H9 (cell line): Measurements from ENCODE around the gene CHAF1A. TPM values are rescaled to one million over a fixed set of nuclear protein-coding genes. Genes with fewer than 3 reads are reported as not detected.

Experiments used
- DNase-seq: peaks from one replicate; pipeline ENCODE4 v3.0.0-alpha.2; 2017
- H2AFZ ChIP-seq: one replicate; pipeline ENCODE4 v1.6.1; 2013; ENCODE audit warnings: mild to moderate bottlenecking, low read length, control low read depth, moderate library complexity
- H2AK5ac ChIP-seq: 2 replicates; pipeline ENCODE4 v1.6.1; 2013; ENCODE audit warnings: low read length, control low read depth, mixed read lengths; ENCODE audit not compliant: insufficient read length
- H2BK120ac ChIP-seq: one replicate; pipeline ENCODE4 v1.6.1; 2013; ENCODE audit warnings: low read depth, mild to moderate bottlenecking, low read length, control low read depth, inconsistent platforms; ENCODE audit not compliant: poor library complexity, severe bottlenecking
- H2BK12ac ChIP-seq: 2 replicates; pipeline ENCODE4 v1.6.1; 2013; ENCODE audit warnings: low read length, control low read depth, mixed read lengths, low read depth; ENCODE audit not compliant: insufficient read length
- H2BK15ac ChIP-seq: 2 replicates; pipeline ENCODE4 v1.6.1; 2013; ENCODE audit warnings: low read depth, low read length, control low read depth
- H2BK20ac ChIP-seq: one replicate; pipeline ENCODE4 v1.6.1; 2013; ENCODE audit warnings: low read depth, mild to moderate bottlenecking, low read length, control low read depth, inconsistent platforms; ENCODE audit not compliant: poor library complexity, severe bottlenecking
- H2BK5ac ChIP-seq: 2 replicates; pipeline ENCODE4 v1.6.1; 2013; ENCODE audit warnings: low read length, control low read depth, mixed read lengths; ENCODE audit not compliant: insufficient read length
- H3K14ac ChIP-seq: 2 replicates; pipeline ENCODE4 v1.6.1; 2013; ENCODE audit warnings: low read length, control low read depth; ENCODE audit not compliant: insufficient read depth
- H3K18ac ChIP-seq: 2 replicates; pipeline ENCODE4 v1.6.1; 2013; ENCODE audit warnings: low read depth, mild to moderate bottlenecking, mixed read lengths, low read length, control low read depth; ENCODE audit not compliant: insufficient read length
- H3K23ac ChIP-seq: 2 replicates; pipeline ENCODE4 v1.6.1; 2013; ENCODE audit warnings: low read length, control low read depth, mixed read lengths, low read depth; ENCODE audit not compliant: insufficient read length
- H3K23me2 ChIP-seq: 2 replicates; pipeline ENCODE4 v1.6.1; 2013; ENCODE audit warnings: low read depth, mild to moderate bottlenecking, mixed read lengths, low read length, control low read depth; ENCODE audit not compliant: insufficient read length, poor library complexity, severe bottlenecking
- H3K27ac ChIP-seq: 2 replicates; pipeline ENCODE4 v1.5.1; 2013; ENCODE audit warnings: low read length, control low read depth, mixed read lengths, low read depth; ENCODE audit not compliant: insufficient read length
- H3K27me3 ChIP-seq: 2 replicates; pipeline ENCODE4 v1.6.1; 2013; ENCODE audit warnings: low read length, control low read depth, inconsistent platforms; ENCODE audit not compliant: insufficient read depth
- H3K4ac ChIP-seq: 2 replicates; pipeline ENCODE4 v1.6.1; 2013; ENCODE audit warnings: low read depth, mild to moderate bottlenecking, control low read depth, inconsistent platforms, low read length, moderate library complexity
- H3K4me1 ChIP-seq: 2 replicates; pipeline ENCODE4 v1.6.1; 2013; ENCODE audit warnings: low read length, control low read depth, inconsistent platforms; ENCODE audit not compliant: insufficient read depth
- H3K4me2 ChIP-seq: 2 replicates; pipeline ENCODE4 v1.6.1; 2013; ENCODE audit warnings: low read length, control low read depth, mixed read lengths; ENCODE audit not compliant: insufficient read length, insufficient read depth
- H3K56ac ChIP-seq: 2 replicates; pipeline ENCODE4 v1.6.1; 2013; ENCODE audit warnings: low read depth, mild to moderate bottlenecking, mixed read lengths, low read length, control low read depth; ENCODE audit not compliant: insufficient read length
- H3K79me1 ChIP-seq: 2 replicates; pipeline ENCODE4 v1.6.1; 2013; ENCODE audit warnings: low read depth, mild to moderate bottlenecking, moderate library complexity, low read length, control low read depth, inconsistent platforms; ENCODE audit not compliant: insufficient read depth, poor library complexity, severe bottlenecking
- H3K79me2 ChIP-seq: 2 replicates; pipeline ENCODE4 v1.6.1; 2013; ENCODE audit warnings: low read length, control low read depth, inconsistent platforms; ENCODE audit not compliant: insufficient read depth
- H3K9ac ChIP-seq: 2 replicates; pipeline ENCODE4 v1.6.1; 2013; ENCODE audit warnings: low read length, control low read depth, mixed read lengths; ENCODE audit not compliant: insufficient read length; ENCODE audit errors: extremely low read depth
- H3K9me3 ChIP-seq: one replicate; pipeline ENCODE4 v1.6.1; 2013; ENCODE audit warnings: low read depth, low read length, inconsistent platforms; ENCODE audit not compliant: control insufficient read depth
- H3T11ph ChIP-seq: one replicate; pipeline ENCODE4 v1.6.1; 2013; ENCODE audit warnings: mild to moderate bottlenecking, low read length, control low read depth, inconsistent platforms
- H4K20me1 ChIP-seq: one replicate; pipeline ENCODE4 v1.6.1; 2013; ENCODE audit not compliant: control insufficient read depth, insufficient read length, insufficient read depth
- H4K5ac ChIP-seq: 2 replicates; pipeline ENCODE4 v1.6.1; 2013; ENCODE audit warnings: low read depth, mild to moderate bottlenecking, mixed read lengths, low read length, control low read depth; ENCODE audit not compliant: insufficient read length
- H4K8ac ChIP-seq: replicated peaks from 2 replicates; pipeline ENCODE4 v1.6.1; 2013; ENCODE audit warnings: low read length, control low read depth, mixed read lengths, low read depth; ENCODE audit not compliant: insufficient read length
- H4K91ac ChIP-seq: 2 replicates; pipeline ENCODE4 v1.6.1; 2013; ENCODE audit warnings: low read depth, mild to moderate bottlenecking, moderate library complexity, mixed read lengths, low read length, control low read depth; ENCODE audit not compliant: insufficient read length
- H3K27ac Mint-ChIP-seq, 3 experiments: 2 replicates in 2 of 3; 3 replicates in 1 of 3; pipeline ENCODE4 v1.8.0; 2020 to 2021; ENCODE audit warnings: mixed read lengths in 3 of 3, mild to moderate bottlenecking in 1 of 3, moderate library complexity in 1 of 3
- H3K27me3 Mint-ChIP-seq: 2 replicates; pipeline ENCODE4 v1.8.0; 2021; ENCODE audit warnings: low read depth, mild to moderate bottlenecking, moderate library complexity, mixed read lengths
- H3K36me3 Mint-ChIP-seq, 3 experiments: 2 replicates in 2 of 3; 3 replicates in 1 of 3; pipeline ENCODE4 v1.8.0; 2020 to 2021; ENCODE audit warnings: low read depth in 3 of 3, mixed read lengths in 3 of 3; ENCODE audit not compliant: insufficient read depth in 1 of 3
- H3K4me1 Mint-ChIP-seq, 2 experiments: 2 replicates each; pipeline ENCODE4 v1.8.0; 2020; ENCODE audit warnings: mixed read lengths in 2 of 2
- H3K4me3 Mint-ChIP-seq, 2 experiments: 2 replicates in 1 of 2; 3 replicates in 1 of 2; pipeline ENCODE4 v1.8.0; 2020 to 2021; ENCODE audit warnings: mild to moderate bottlenecking in 2 of 2, mixed read lengths in 2 of 2, moderate library complexity in 1 of 2
- H3K9me3 Mint-ChIP-seq, 2 experiments: 2 replicates in 1 of 2; 3 replicates in 1 of 2; pipeline ENCODE4 v1.8.0; 2020; ENCODE audit warnings: mild to moderate bottlenecking in 2 of 2, mixed read lengths in 2 of 2, moderate library complexity in 1 of 2
- WGBS: extraction: QIAGEN DNeasy Blood & Tissue Kit; methylation state at CpG from one replicate; pipeline ENCODE4 v1.1.7; 2013; ENCODE audit warnings: missing lambda C conversion rate, low lambda C conversion rate, mixed read lengths; ENCODE audit not compliant: insufficient read length; ENCODE audit errors: extremely low coverage; 5-methylcytosine and 5-hydroxymethylcytosine counted together
- total RNA-seq: library from RNA; stranded (reverse); gene quantifications from 2 replicates; pipeline ENCODE4 v1.2.1, GENCODE V29; 2021
- TF ChIP-seq, protein P1 (sequence below): fragments of 200-600 bp; sonication (generic); conservative IDR thresholded peaks from 3 replicates; pipeline ENCODE4 v1.8.0; 2021; ENCODE audit warnings: antibody characterized with exemption, mild to moderate bottlenecking

CHAF1A gene
- total RNA-seq, 1 experiment from 2014 or later: 143 TPM

GRCh38 chr19:4401769-4402170 lies 670 bp upstream of the CHAF1A start:
- H2AK5ac ChIP-seq: no peak overlapping the region
- peaks cover 9% of the 10 kb centered on the region for H3K23me2 ChIP-seq
- peaks cover 46% of the 10 kb centered on the region for H3K79me2 ChIP-seq
- H2BK12ac ChIP-seq: no peak overlapping the region
- H2BK15ac ChIP-seq: no peak overlapping the region
- WGBS: no CpG with 5 or more reads among the region's 8 CpGs
- H2BK5ac ChIP-seq: no peak overlapping the region
- H3K4me1 ChIP-seq: peaks cover 6% of the 10 kb centered on the region; the same call in 1 of the 2 replicates
- H3K9ac ChIP-seq: peak overlapping the region; percentile 10
- H3K27ac ChIP-seq: no peak overlapping the region
- TF ChIP-seq, protein P1, sequence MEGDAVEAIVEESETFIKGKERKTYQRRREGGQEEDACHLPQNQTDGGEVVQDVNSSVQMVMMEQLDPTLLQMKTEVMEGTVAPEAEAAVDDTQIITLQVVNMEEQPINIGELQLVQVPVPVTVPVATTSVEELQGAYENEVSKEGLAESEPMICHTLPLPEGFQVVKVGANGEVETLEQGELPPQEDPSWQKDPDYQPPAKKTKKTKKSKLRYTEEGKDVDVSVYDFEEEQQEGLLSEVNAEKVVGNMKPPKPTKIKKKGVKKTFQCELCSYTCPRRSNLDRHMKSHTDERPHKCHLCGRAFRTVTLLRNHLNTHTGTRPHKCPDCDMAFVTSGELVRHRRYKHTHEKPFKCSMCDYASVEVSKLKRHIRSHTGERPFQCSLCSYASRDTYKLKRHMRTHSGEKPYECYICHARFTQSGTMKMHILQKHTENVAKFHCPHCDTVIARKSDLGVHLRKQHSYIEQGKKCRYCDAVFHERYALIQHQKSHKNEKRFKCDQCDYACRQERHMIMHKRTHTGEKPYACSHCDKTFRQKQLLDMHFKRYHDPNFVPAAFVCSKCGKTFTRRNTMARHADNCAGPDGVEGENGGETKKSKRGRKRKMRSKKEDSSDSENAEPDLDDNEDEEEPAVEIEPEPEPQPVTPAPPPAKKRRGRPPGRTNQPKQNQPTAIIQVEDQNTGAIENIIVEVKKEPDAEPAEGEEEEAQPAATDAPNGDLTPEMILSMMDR: no peak
- no peak overlapping the region for H4K91ac ChIP-seq
- H4K20me1 ChIP-seq: no peaks in the 10 kb centered on the region
- Mint-ChIP-seq H3K36me3 (peaks cover 20 to 38% (median 35%) of the 10 kb centered on the region in 3 experiments; a peak in 6 of 7 replicates), H3K9me3 (no peaks in the 10 kb centered on the region), H3K4me1 (peaks cover 52 to 55% of the 10 kb centered on the region in 2 experiments), H3K27me3 (no peaks in the 10 kb centered on the region), H3K4me3 (peak overlapping the region; percentile 93 to 98), H3K27ac (peak overlapping the region; percentile 84 to 97 (median 93); a peak in 5 of 7 replicates)
- H3K56ac ChIP-seq: no peak overlapping the region
- no peak for DNase-seq
- no peak overlapping the region for H3T11ph ChIP-seq
- H3K27me3 ChIP-seq: no peaks in the 10 kb centered on the region
- H4K5ac ChIP-seq: no peak overlapping the region
- H3K4me2 ChIP-seq: peak overlapping the region; percentile 17
- H3K14ac ChIP-seq: no peak overlapping the region
- H2AFZ ChIP-seq: no peak overlapping the region
- no peak overlapping the region for H2BK20ac ChIP-seq
- H3K4ac ChIP-seq: no peak overlapping the region
- no peak overlapping the region for H2BK120ac ChIP-seq
- H3K79me1 ChIP-seq: peaks cover 12% of the 10 kb centered on the region
- H3K18ac ChIP-seq: no peak overlapping the region
- H4K8ac ChIP-seq: no peak overlapping the region
- no peak overlapping the region for H3K23ac ChIP-seq
- no peaks in the 10 kb centered on the region for H3K9me3 ChIP-seq
